ENCODE data around the gene TNFRSF4.
"Not testable (repeated sequence)": the region's sequence is repeated elsewhere in the genome, so short reads cannot be mapped to it uniquely, and the experiment has no call there.

The TNFRSF4 gene

GRCh38 chr1:1250786-1251284 is 36.9 kb upstream of the TNFRSF4 start:
- peak overlapping the region; percentile 37; the same call in 1 of the 2 replicates for H3K27ac ChIP-seq
- TF ChIP-seq ZFX (IDR thresholded peaks at IDR 0.05; ENCODE audit: borderline replicate concordance) (no peak), CTCF (IDR thresholded peaks at IDR 0.05) (no peak)

DNA sequence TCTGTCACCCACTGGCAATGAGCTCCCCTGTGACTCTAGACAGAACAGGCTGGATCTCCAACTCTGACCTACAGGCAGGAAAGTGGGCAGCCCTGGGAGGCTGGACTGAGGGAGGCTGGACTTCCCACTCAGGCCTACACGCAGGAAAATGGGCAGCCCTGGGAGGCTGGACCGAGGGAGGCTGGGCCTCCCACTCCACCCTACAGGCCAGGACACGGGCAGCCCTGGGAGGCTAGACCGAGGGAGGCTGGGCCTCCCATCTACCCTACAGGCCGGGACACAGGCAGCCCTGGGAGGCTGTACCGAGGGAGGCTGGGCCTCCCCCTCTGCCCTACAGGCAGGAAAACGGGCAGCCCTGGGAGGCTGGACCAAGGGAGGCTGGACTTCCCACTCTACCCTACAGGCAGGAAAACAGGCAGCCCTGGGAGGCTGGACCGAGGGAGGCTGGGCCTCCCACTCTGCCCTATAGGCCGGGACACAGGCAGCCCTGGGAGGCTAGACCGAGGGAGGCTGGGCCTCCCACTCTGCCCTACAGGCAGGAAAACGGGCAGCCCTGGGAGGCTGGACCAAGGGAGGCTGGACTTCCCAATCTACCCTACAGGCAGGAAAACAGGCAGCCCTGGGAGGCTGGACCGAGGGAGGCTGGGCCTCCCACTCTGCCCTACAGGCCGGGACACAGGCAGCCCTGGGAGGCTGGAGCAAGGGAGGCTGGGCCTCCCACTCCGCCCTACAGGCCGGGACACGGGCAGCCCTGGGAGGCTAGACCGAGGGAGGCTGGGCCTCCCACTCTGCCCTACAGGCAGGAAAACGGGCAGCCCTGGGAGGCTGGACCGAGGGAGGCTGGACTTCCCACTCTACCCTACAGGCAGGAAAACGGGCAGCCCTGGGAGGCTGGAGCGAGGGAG is 34.3 kb upstream of the TNFRSF4 start:
- not testable (repeated sequence) for H3K27ac ChIP-seq

DNA sequence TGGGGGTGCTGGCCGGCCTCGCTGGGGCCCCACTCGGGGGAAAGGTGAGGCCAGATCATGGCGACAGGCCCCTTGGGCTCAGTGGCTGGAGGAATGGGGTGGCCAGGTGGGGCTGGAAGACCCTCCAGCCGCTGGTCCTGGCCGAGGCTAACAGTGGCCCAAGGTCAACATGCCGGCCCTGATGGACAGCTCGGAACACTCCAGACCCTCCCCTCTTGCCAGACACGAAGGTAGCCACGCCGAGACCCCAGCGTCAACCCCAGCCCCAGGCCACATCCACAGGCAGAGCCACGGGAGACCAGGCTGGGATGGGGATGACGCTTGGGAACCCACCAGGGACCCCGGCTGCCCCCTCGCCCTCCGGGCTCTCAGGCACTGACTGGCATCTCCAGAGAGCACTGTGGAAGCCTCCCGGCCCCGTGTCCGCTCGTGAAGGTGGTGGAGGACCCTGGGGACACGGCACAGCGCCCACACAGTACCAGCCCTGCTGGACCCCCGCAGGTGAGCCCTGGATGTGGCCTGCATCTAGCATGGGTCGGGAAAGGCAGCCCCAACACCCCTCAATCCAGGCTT is 33.5 kb upstream of the TNFRSF4 start:
- no peak for TF ChIP-seq CTCF (IDR thresholded peaks at IDR 0.05)
- no peak for TF ChIP-seq ZFX (IDR thresholded peaks at IDR 0.05; ENCODE audit: borderline replicate concordance)
- H3K27ac ChIP-seq, result no peak overlapping the region

- no peak for TF ChIP-seq CTCF (IDR thresholded peaks at IDR 0.05)
- TF ChIP-seq ZFX (IDR thresholded peaks at IDR 0.05; ENCODE audit: borderline replicate concordance), result no peak
- H3K27ac ChIP-seq, result no peak within 1 kb of the TSS
Observed at GRCh38 chr1:1246577-1247340, 32.8 kb upstream of the TNFRSF4 start, which contains the start of gene C1QTNF12. C1QTNF12 (minus strand) TSS chr1:1246722; CDS start chr1:1246690, 32 bp downstream.

- TF ChIP-seq CTCF (IDR thresholded peaks at IDR 0.05), result no peak
- H3K27ac ChIP-seq, result no peak overlapping the region
Observed at GRCh38 chr1:1245817-1246576, 32.0 kb upstream of the TNFRSF4 start.

DNA sequence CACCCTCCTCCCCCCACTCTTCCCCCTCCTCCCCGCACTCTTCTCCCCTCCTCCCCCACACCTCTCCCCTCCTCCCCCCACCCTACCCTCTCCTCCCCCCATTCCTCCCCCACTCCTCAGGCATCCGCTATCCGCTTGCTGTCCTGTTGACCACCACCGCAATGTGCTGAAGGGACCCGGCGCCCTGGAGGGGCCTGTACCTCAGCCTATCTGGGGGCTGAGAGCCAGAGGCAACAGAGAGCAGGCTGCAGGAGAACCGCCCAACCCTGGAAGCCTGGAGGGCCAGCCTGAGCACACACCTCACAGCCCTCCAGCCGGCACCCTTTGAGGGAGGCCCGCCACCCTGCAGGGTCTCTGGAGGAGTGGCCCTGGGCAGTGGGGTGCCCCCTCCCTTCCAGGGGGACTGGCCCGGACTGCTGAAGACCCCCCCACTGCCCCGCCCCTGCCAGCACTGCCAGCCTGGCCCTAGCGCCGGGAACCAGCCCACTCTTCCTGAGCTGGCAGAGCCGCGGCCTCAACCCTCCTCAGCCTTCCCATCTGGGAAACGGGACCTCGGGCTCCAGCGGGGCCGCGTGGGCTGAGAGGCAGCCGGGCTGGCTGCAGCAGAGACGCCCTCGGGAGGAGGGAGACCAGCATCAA is 31.3 kb upstream of the TNFRSF4 start:
- no peak for TF ChIP-seq CTCF (IDR thresholded peaks at IDR 0.05)
- no peak for TF ChIP-seq ZFX (IDR thresholded peaks at IDR 0.05; ENCODE audit: borderline replicate concordance)
- no peak overlapping the region for H3K27ac ChIP-seq

All from 22Rv1 (cell line).